K562 (cell line): ENCODE results near the gene CSDE1. TPM values are rescaled to one million over a fixed set of nuclear protein-coding genes. Genes with fewer than 3 reads are reported as not detected.

Experiments
- CBX8 ChIP-seq: fragments of 200-600 bp; sonication (generic); IDR thresholded peaks from 2 replicates; pipeline ENCODE4 v1.6.1; 2012; ENCODE audit warnings: borderline replicate concordance, mixed run types, low read depth, mild to moderate bottlenecking, moderate library complexity, mixed read lengths, low read length, control low read depth, inconsistent platforms; ENCODE audit not compliant: poor library complexity, severe bottlenecking; ENCODE audit errors: extremely low read depth
- MIER1 ChIP-seq: fragments of 450-650 bp; IDR thresholded peaks from 2 replicates; pipeline ENCODE4 v1.6.1; 2016; ENCODE audit warnings: antibody characterized with exemption, mild to moderate bottlenecking, low read depth
- MXI1 ChIP-seq: IDR thresholded peaks from 2 replicates; pipeline ENCODE4 v1.6.1; 2011; ENCODE audit warnings: low read depth, mild to moderate bottlenecking, improper control_type of control experiment, low read length
- NONO ChIP-seq, 2 experiments: fragments of 200-400 bp in 1 of 2; fragments of 450-650 bp in 1 of 2; formaldehyde crosslinking in 1 of 2; IDR thresholded peaks; 2 replicates each; pipeline ENCODE4 v1.6.1; 2017; ENCODE audit warnings: low read depth in 2 of 2, mild to moderate bottlenecking in 2 of 2, moderate library complexity in 2 of 2, low read length in 1 of 2
- TCF3 ChIP-seq: sonication (generic); formaldehyde crosslinking; IDR thresholded peaks from 2 replicates; pipeline ENCODE4 v1.4.0; 2020; ENCODE audit warnings: mild to moderate bottlenecking, missing genetic modification reagents
- TCFL5 ChIP-seq: fragments of 250-450 bp; sonication (Bioruptor Pico); conservative IDR thresholded peaks from 2 replicates; pipeline ENCODE4 v1.6.1; 2021; ENCODE audit warnings: mild to moderate bottlenecking, moderate library complexity, matching md5 sums
- polyA plus RNA-seq, 8 experiments: library from polyadenylated mRNA; depleted of rRNA in 4 of 8; stranded (reverse) in 5 of 8; unstranded in 3 of 8; fragments of >200 nt; fragmentation: Nextera tagmentation in 2 of 8; fragmentation: Illumina TruSeq in 1 of 8; extraction: Ambion mirVana in 2 of 8; extraction: Trizol in 1 of 8; gene quantifications; 2 replicates each; pipeline versions ENCODE4 v1.2.1 to v1.2.3, GENCODE V29; 2011 to 2014; ENCODE audit warnings: inconsistent platforms in 1 of 8, missing spikeins in 1 of 8
- total RNA-seq, 7 experiments: library from RNA; depleted of rRNA in 6 of 7; stranded (reverse); fragments of >200 nt in 6 of 7; fragmentation: Illumina TruSeq in 2 of 7; extraction: Trizol in 2 of 7; gene quantifications; 2 replicates each; pipeline versions ENCODE4 v1.2.1 to v1.2.3, GENCODE V29; 2011 to 2021; ENCODE audit warnings: low replicate concordance in 1 of 7
- TF ChIP-seq, protein P1 (sequence below): sonication (generic); formaldehyde crosslinking; IDR thresholded peaks from 2 replicates; pipeline ENCODE4 v1.8.0; 2022; ENCODE audit warnings: mild to moderate bottlenecking, missing genetic modification reagents
- TF ChIP-seq, protein P2 (sequence below): fragments of 450-650 bp; formaldehyde crosslinking; IDR thresholded peaks from 2 replicates; pipeline ENCODE4 v1.4.0; 2022; ENCODE audit warnings: missing genetic modification characterization
- TF ChIP-seq, protein P3 (sequence below): fragments of 450-650 bp; conservative IDR thresholded peaks from 2 replicates; pipeline ENCODE4 v1.6.1; 2016; ENCODE audit warnings: missing genetic modification characterization, low read depth, mild to moderate bottlenecking, missing compliant biosample characterization, moderate library complexity

Gene CSDE1
- total and polyA plus RNA-seq, 9 of the 15 experiments (the other 6 are each of a cell fraction or from before 2014, with no cell fraction given), result 174 to 538 (median 403) TPM

DNA sequence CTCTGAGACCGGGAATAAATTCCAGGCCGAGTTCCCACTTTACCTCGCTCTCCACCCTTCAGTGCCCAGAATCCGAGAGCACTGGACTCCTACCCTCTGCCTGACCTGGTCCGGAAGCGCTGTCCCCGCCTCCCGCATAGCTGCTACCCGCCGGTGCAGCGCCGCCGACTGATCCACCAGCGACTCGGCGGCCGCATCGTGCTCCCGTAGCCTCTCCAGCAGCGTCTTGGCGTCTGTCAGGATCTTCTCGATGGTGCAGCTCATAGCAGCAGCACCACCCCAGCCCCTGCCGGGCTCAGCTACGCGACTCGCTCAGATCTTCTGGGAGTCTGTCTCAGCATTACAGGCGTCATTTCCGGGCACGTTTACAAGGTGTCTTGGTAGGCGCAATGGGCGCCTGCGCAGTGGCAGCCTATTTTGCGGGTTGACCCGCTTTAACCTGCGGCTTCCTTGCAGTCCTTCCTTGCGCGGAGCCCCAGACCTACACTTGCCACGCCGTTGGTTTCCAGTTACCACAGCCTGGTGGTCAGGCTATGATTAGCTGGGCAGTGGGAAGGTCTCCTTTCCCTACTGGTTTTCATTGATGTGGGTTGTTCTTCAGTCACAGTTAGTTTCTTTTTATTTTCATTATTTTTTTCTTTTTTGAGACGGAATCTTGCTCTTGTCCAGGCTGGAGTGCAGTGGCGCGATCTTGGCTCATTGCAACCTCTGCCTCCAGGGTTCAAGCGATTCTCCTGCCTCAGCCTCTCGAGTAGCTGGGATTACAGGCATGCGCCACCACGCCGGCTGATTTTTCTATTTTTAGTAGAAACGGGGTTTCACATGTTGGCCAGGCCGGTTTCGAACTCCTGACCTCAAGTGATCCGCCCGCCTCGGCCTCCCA lies 22.8 kb upstream of the CSDE1 start, which contains the start of gene SIKE1 (continued):
- TF ChIP-seq, protein P1, sequence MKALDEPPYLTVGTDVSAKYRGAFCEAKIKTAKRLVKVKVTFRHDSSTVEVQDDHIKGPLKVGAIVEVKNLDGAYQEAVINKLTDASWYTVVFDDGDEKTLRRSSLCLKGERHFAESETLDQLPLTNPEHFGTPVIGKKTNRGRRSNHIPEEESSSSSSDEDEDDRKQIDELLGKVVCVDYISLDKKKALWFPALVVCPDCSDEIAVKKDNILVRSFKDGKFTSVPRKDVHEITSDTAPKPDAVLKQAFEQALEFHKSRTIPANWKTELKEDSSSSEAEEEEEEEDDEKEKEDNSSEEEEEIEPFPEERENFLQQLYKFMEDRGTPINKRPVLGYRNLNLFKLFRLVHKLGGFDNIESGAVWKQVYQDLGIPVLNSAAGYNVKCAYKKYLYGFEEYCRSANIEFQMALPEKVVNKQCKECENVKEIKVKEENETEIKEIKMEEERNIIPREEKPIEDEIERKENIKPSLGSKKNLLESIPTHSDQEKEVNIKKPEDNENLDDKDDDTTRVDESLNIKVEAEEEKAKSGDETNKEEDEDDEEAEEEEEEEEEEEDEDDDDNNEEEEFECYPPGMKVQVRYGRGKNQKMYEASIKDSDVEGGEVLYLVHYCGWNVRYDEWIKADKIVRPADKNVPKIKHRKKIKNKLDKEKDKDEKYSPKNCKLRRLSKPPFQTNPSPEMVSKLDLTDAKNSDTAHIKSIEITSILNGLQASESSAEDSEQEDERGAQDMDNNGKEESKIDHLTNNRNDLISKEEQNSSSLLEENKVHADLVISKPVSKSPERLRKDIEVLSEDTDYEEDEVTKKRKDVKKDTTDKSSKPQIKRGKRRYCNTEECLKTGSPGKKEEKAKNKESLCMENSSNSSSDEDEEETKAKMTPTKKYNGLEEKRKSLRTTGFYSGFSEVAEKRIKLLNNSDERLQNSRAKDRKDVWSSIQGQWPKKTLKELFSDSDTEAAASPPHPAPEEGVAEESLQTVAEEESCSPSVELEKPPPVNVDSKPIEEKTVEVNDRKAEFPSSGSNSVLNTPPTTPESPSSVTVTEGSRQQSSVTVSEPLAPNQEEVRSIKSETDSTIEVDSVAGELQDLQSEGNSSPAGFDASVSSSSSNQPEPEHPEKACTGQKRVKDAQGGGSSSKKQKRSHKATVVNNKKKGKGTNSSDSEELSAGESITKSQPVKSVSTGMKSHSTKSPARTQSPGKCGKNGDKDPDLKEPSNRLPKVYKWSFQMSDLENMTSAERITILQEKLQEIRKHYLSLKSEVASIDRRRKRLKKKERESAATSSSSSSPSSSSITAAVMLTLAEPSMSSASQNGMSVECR, result peak; percentile 91
- TF ChIP-seq CBX8, result no peak
- no peak for TF ChIP-seq MXI1
- peak; percentile 70; the same call in 1 of the 2 replicates for TF ChIP-seq MIER1
- TF ChIP-seq TCF3 (CRISPR knock-in tag), result peak; percentile 54; the same call in 1 of the 2 replicates
- TF ChIP-seq, protein P2, sequence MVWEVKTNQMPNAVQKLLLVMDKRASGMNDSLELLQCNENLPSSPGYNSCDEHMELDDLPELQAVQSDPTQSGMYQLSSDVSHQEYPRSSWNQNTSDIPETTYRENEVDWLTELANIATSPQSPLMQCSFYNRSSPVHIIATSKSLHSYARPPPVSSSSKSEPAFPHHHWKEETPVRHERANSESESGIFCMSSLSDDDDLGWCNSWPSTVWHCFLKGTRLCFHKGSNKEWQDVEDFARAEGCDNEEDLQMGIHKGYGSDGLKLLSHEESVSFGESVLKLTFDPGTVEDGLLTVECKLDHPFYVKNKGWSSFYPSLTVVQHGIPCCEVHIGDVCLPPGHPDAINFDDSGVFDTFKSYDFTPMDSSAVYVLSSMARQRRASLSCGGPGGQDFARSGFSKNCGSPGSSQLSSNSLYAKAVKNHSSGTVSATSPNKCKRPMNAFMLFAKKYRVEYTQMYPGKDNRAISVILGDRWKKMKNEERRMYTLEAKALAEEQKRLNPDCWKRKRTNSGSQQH (CRISPR knock-in tag), result peak; percentile 29; the same call in 1 of the 2 replicates
- TF ChIP-seq TCFL5 (CRISPR knock-in tag), result no peak
- TF ChIP-seq NONO (IDR thresholded peaks at IDR 0.05; ENCODE audit: low read depth in 2 of 2, low read length in 1 of 2), result peak in 1 of 2 experiments; percentile 34; a peak in 1 of 4 replicates
- TF ChIP-seq, protein P3, sequence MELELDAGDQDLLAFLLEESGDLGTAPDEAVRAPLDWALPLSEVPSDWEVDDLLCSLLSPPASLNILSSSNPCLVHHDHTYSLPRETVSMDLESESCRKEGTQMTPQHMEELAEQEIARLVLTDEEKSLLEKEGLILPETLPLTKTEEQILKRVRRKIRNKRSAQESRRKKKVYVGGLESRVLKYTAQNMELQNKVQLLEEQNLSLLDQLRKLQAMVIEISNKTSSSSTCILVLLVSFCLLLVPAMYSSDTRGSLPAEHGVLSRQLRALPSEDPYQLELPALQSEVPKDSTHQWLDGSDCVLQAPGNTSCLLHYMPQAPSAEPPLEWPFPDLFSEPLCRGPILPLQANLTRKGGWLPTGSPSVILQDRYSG (tag), result peak; percentile 57; the same call in 1 of the 2 replicates
